ENCODE results near the gene SNRPE.
"Not testable (repeated sequence)": the region's sequence is repeated elsewhere in the genome, so short reads cannot be mapped to it uniquely, and the experiment has no call there.

Gene SNRPE

GRCh38 chr1:203861379-203862184, at the start of gene SNRPE:
Gene SNRPE (plus strand): TSS chr1:203861599. CDS start chr1:203861660, 61 bp downstream.
- peak; percentile 96 for DNase-seq

GRCh38 chr1:203813581-203814341, 47.6 kb upstream of the SNRPE start:
- no peak for DNase-seq

GRCh38 chr1:203818399-203818798, 43.0 kb upstream of the SNRPE start:
- no peak for DNase-seq

- no peak for DNase-seq
These were observed 38.1 kb upstream of the SNRPE start for GRCh38 chr1:203823306-203823705.

GRCh38 chr1:203826175-203826574, 35.2 kb upstream of the SNRPE start:
- no peak for DNase-seq

GRCh38 chr1:203828002-203828401, 33.4 kb upstream of the SNRPE start:
- DNase-seq: no peak

GRCh38 chr1:203828503-203828902, 32.9 kb upstream of the SNRPE start:
- no peak for DNase-seq

GRCh38 chr1:203829247-203829646, 32.2 kb upstream of the SNRPE start:
- not testable (repeated sequence) for DNase-seq

GRCh38 chr1:203835476-203835875, 25.9 kb upstream of the SNRPE start:
- no peak for DNase-seq

GRCh38 chr1:203839081-203839480, 22.3 kb upstream of the SNRPE start:
- no peak for DNase-seq

- no peak for DNase-seq
These were observed 21.1 kb upstream of the SNRPE start for GRCh38 chr1:203840208-203840808.

- DNase-seq: no peak
These were observed 18.9 kb upstream of the SNRPE start for GRCh38 chr1:203842559-203842876.

GRCh38 chr1:203843435-203843834, 18.0 kb upstream of the SNRPE start:
- no peak for DNase-seq

GRCh38 chr1:203853112-203853511, 8.3 kb upstream of the SNRPE start:
- not testable (repeated sequence) for DNase-seq

GRCh38 chr1:203858055-203858454, 3.3 kb upstream of the SNRPE start:
- no peak for DNase-seq

- no peak for DNase-seq
These were observed 2.4 kb upstream of the SNRPE start for GRCh38 chr1:203858975-203859374.

- DNase-seq: no peak
These were observed 888 bp upstream of the SNRPE start for GRCh38 chr1:203860396-203861025.

GRCh38 chr1:203867802-203868201, 6.4 kb downstream of the SNRPE start:
- no peak for DNase-seq

- no peak for DNase-seq
These were observed 8.8 kb downstream of the SNRPE start for GRCh38 chr1:203870245-203870644.

- DNase-seq: peak; percentile 18
These were observed 9.9 kb downstream of the SNRPE start for GRCh38 chr1:203871114-203871880.

GRCh38 chr1:203873094-203873493, 11.7 kb downstream of the SNRPE start:
- no peak for DNase-seq

GRCh38 chr1:203878422-203878821, 17.0 kb downstream of the SNRPE start:
- no peak for DNase-seq

- no peak for DNase-seq
These were observed 19.2 kb downstream of the SNRPE start for GRCh38 chr1:203880606-203881005.
